RWPE2 (cell line): Measurements from ENCODE around the gene FAF1.

Source experiments
- ATAC-seq: fragments of 200-7000 bp; cut with Tn5 transposase; 3 replicates; pipeline ENCODE4 v1.9.1; 2021; ENCODE audit warnings: low read depth
- DNase-seq: peaks from one replicate; pipeline ENCODE4 v3.0.0-alpha.2; 2020; ENCODE audit warnings: low spot score
- H3K27ac ChIP-seq: fragments of 450-650 bp; 2 replicates; pipeline ENCODE4 v1.5.1; 2017; ENCODE audit warnings: mild to moderate bottlenecking; ENCODE audit not compliant: poor library complexity, severe bottlenecking
- H3K27me3 ChIP-seq: fragments of 250-450 bp; sonication (Bioruptor Pico); 2 replicates; pipeline ENCODE4 v1.5.1; 2021; ENCODE audit warnings: mild to moderate bottlenecking, moderate library complexity; ENCODE audit not compliant: insufficient read depth, poor library complexity, severe bottlenecking
- H3K36me3 ChIP-seq: fragments of 250-450 bp; sonication (Bioruptor Pico); 2 replicates; pipeline ENCODE4 v1.5.1; 2020; ENCODE audit warnings: low read depth, mild to moderate bottlenecking, moderate library complexity
- H3K4me1 ChIP-seq: fragments of 250-450 bp; sonication (Bioruptor Pico); 2 replicates; pipeline ENCODE4 v1.5.1; 2021; ENCODE audit warnings: mild to moderate bottlenecking, moderate library complexity; ENCODE audit not compliant: insufficient read depth, poor library complexity, severe bottlenecking
- H3K4me3 ChIP-seq: fragments of 250-450 bp; sonication (Bioruptor Pico); 2 replicates; pipeline ENCODE4 v1.5.1; 2021; ENCODE audit warnings: mild to moderate bottlenecking, moderate library complexity; ENCODE audit not compliant: severe bottlenecking
- H3K9me3 ChIP-seq: fragments of 250-450 bp; sonication (Bioruptor Pico); 2 replicates; pipeline ENCODE4 v1.5.1; 2021; ENCODE audit warnings: mild to moderate bottlenecking, moderate library complexity; ENCODE audit not compliant: severe bottlenecking
- TF ChIP-seq, protein P1 (sequence below): fragments of 450-650 bp; IDR thresholded peaks from one replicate; pipeline ENCODE4 v1.5.1; 2017; ENCODE audit warnings: mild to moderate bottlenecking, moderate library complexity; ENCODE audit not compliant: poor library complexity, severe bottlenecking

FAF1 gene

DNA sequence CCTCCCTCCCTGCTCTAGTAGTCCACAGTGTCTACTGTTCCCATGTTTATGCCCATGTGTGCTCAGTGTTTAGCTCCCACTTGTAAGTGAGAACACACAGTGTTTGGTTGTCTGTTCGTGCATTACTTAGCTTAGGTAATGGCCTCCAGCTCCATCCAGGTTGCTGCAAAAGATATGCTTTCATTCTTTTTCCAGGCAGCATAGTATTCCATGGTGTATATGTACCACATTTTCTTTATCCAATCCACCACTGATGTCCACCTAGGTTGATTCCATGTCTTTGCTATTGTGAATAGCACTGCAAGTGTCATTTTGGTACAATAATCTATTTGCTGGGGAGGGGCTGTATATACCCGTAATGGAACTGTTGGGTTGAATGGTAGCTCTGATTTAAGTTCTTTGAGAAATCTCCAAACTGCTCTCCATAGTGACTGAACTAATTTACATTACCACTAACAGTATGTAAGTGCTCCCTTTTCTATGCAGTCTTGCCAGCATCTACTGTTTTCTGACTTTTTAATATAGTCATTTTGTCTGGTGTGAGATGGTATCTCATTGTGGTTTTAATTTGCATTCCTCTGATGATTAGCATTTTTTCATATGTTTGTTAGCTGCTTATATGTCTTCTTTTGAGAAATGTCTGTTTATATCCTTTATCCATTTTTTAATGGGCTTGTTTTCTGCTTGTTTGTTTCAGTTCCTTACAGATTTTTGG, 344.9 kb downstream of the FAF1 start:
- H3K27ac ChIP-seq = no peak overlapping the region
- peaks cover 2% of the 10 kb centered on the region for H3K4me1 ChIP-seq
- ATAC-seq (no peak), DNase-seq (no peak)
- TF ChIP-seq, protein P1, sequence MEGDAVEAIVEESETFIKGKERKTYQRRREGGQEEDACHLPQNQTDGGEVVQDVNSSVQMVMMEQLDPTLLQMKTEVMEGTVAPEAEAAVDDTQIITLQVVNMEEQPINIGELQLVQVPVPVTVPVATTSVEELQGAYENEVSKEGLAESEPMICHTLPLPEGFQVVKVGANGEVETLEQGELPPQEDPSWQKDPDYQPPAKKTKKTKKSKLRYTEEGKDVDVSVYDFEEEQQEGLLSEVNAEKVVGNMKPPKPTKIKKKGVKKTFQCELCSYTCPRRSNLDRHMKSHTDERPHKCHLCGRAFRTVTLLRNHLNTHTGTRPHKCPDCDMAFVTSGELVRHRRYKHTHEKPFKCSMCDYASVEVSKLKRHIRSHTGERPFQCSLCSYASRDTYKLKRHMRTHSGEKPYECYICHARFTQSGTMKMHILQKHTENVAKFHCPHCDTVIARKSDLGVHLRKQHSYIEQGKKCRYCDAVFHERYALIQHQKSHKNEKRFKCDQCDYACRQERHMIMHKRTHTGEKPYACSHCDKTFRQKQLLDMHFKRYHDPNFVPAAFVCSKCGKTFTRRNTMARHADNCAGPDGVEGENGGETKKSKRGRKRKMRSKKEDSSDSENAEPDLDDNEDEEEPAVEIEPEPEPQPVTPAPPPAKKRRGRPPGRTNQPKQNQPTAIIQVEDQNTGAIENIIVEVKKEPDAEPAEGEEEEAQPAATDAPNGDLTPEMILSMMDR = no peak
- H3K27me3 ChIP-seq = no peaks in the 10 kb centered on the region
- H3K36me3 ChIP-seq = no peaks in the 10 kb centered on the region; the same call in 1 of the 2 replicates
- H3K4me3 ChIP-seq = no peak overlapping the region
- H3K9me3 ChIP-seq = no peaks in the 10 kb centered on the region

DNA sequence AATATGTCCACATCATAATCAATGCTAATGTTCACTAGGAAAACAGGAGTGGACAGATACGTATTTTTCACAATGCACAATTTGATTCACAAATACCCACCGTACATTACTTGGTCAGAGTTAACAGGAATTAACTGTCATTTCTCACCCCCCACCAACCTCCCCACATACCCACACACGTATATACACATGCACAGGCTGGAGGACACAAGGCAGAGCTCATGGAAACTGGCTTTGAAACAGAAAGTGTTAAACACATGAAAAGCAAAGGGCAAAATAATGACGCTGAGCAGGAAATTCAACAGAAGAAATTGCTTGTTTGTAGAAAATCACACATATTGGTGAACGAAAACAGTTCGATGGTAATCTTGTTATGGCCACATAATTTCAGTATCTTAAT, 348.4 kb downstream of the FAF1 start:
- no peaks in the 10 kb centered on the region for H3K27me3 ChIP-seq
- no peaks in the 10 kb centered on the region for H3K4me1 ChIP-seq
- no peaks in the 10 kb centered on the region; the same call in 1 of the 2 replicates for H3K36me3 ChIP-seq
- H3K27ac ChIP-seq = no peak overlapping the region
- H3K9me3 ChIP-seq = no peaks in the 10 kb centered on the region
- DNase-seq (no peak), ATAC-seq (no peak)
- TF ChIP-seq, protein P1 = no peak
- H3K4me3 ChIP-seq = no peak overlapping the region

DNA sequence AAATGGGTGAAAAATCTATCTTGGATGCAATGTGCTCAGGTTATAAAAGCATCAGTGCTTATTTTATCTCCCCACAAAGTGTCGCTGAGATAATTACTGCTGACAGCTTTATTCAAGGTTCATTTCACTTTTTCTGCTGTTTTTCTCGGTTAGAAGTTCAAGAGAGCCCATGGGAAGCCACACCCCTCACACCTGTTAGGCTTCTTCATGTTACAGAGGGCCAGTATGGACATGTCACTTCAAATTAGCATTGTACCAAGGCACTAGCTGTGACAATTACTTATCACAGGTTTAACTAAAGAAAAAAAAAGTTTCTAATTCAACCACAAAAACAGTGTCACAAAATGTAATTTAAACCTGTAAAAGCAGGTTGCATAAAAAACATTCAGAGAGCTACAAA, 349.5 kb downstream of the FAF1 start:
- ATAC-seq = no peak
- Histone ChIP-seq H3K27me3 (no peaks in the 10 kb centered on the region), H3K4me1 (no peaks in the 10 kb centered on the region), H3K9me3 (no peaks in the 10 kb centered on the region), H3K27ac (no peak overlapping the region), H3K36me3 (no peaks in the 10 kb centered on the region; the same call in 1 of the 2 replicates), H3K4me3 (no peak overlapping the region)
- TF ChIP-seq, protein P1 = no peak
- DNase-seq = no peak

DNA sequence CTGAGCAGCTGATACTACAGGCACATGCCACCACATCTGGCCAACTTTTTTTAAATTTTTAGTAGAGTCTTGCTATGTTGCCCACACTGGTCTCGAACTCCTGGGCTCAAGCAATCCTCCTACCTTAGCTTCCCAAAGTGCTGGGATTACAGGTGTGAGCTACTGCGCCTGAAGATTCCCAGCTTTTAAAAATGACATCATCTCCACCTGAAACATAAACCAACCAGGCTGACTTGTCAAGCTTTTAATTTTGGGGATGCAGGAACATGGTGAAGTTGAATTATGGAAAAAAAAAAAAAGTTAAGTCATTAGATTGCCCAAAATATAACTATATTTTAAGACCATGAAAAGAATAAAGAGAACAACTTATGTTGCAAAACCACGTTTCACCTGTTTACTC, 350.6 kb downstream of the FAF1 start:
- Histone ChIP-seq H3K27me3 (no peaks in the 10 kb centered on the region), H3K4me3 (no peak overlapping the region), H3K4me1 (peaks cover 8% of the 10 kb centered on the region), H3K27ac (no peak overlapping the region), H3K36me3 (no peaks in the 10 kb centered on the region; the same call in 1 of the 2 replicates), H3K9me3 (no peaks in the 10 kb centered on the region)
- ATAC-seq (no peak), DNase-seq (no peak)
- TF ChIP-seq, protein P1 = no peak

DNA sequence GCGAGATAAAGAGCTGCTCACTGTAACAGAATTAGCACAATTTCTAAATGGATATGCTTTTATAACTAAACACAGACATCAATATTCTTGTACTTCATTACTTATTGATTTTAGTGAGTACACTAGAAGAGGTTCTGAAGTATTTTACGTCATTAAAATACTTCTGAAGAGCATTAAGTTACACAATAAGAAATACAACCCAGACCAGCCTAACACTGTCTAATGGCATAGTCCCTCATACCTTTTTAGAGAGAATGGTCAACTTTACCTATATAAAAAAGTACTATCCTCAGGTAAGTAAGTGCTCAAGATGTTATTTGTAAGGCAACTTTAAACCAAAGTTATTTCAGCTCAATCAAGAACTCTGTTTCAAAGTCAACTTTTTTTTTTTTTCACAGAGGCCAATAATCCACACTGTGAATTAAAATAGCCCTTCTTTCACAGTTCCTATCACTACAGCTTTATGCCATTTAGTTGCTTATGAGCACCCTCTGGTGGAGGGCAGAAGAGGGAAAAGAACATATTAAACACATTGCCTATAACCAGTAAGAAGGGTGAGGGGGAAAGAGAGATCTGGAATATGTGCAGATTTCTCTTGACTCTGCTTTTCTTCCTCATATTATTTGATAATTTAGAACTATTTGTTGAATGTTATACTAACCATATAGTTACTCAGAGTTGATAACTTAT, 354.7 kb downstream of the FAF1 start:
- Histone ChIP-seq H3K9me3 (no peaks in the 10 kb centered on the region), H3K36me3 (no peaks in the 10 kb centered on the region), H3K4me1 (peaks cover 25% of the 10 kb centered on the region), H3K27ac (peak overlapping the region; percentile 86), H3K27me3 (no peaks in the 10 kb centered on the region), H3K4me3 (no peak overlapping the region)
- DNase-seq (no peak), ATAC-seq (peak; percentile 63)
- TF ChIP-seq, protein P1 = peak; percentile 74
